Ovary (tissue), 10 donors: ENCODE results near the gene CEACAM8. TPM values are rescaled to one million over a fixed set of nuclear protein-coding genes. Genes with fewer than 3 reads are reported as not detected.
"Not testable (repeated sequence)": the region's sequence is repeated elsewhere in the genome, so short reads cannot be mapped to it uniquely, and the experiment has no call there.

Experiments used
- DNase-seq, 5 donors: peaks; one replicate each; pipeline ENCODE4 v3.0.0-alpha.2; 2019 to 2020
- H3K27ac ChIP-seq, 2 donors: fragments of 200-600 bp; one replicate each; pipeline versions ENCODE4 v1.5.1 to v1.8.0; 2019 to 2022
- H3K27me3 ChIP-seq: fragments of 200-600 bp; one replicate; pipeline ENCODE4 v1.8.0; 2022
- H3K36me3 ChIP-seq: fragments of 200-600 bp; sonication (generic); one replicate; pipeline ENCODE4 v1.5.1; 2019
- H3K4me1 ChIP-seq: one replicate; pipeline ENCODE4 v1.8.1; 2013; ENCODE audit warnings: mild to moderate bottlenecking, moderate library complexity; ENCODE audit not compliant: insufficient read depth
- H3K4me3 ChIP-seq: fragments of 200-600 bp; sonication (generic); one replicate; pipeline ENCODE4 v1.5.1; 2017
- H3K9me3 ChIP-seq, 2 donors: fragments of 200-600 bp in 1 of 2; sonication (generic) in 1 of 2; one replicate each; pipeline versions ENCODE4 v1.5.1 to v1.8.1; 2013 to 2019; ENCODE audit warnings: mild to moderate bottlenecking in 1 of 2, moderate library complexity in 1 of 2
- EP300 ChIP-seq: sonication (generic); formaldehyde crosslinking; IDR thresholded peaks from one replicate; pipeline ENCODE4 v1.6.1; 2017; ENCODE audit warnings: antibody characterized with exemption
- POLR2A ChIP-seq: fragments of 450-650 bp; IDR thresholded peaks from one replicate; pipeline ENCODE4 v1.6.1; 2017; ENCODE audit warnings: antibody characterized with exemption, mild to moderate bottlenecking, moderate library complexity
- WGBS, 3 donors: extraction: QIAGEN DNeasy Blood & Tissue Kit in 1 of 3; methylation state at CpG; one replicate each; pipeline versions ENCODE4 v1.1.5 to v1.1.7; 2013 to 2017; 5-methylcytosine and 5-hydroxymethylcytosine counted together
- intact Hi-C, 4 donors: fragments of 100-400 bp; cut with DNase I; formaldehyde crosslinking; loops; one replicate each; pipeline versions ENCODE4 v1.11.0 to v1.15.1; 2022 to 2023
- long read RNA-seq, 3 donors: library from polyadenylated mRNA in 2 of 3; unstranded in 2 of 3; transcript quantifications; one replicate each; pipeline ENCODE4 v2.0.0 and lab custom pipeline, GENCODE V29; 2021 to 2026
- polyA plus RNA-seq, 2 donors: library from polyadenylated mRNA; stranded (reverse); fragments of 200-250 nt in 1 of 2; fragments of 350-450 nt in 1 of 2; fragmentation: Illumina TruSeq in 1 of 2; extraction: RNeasy Lipid Tissue Mini Kit (QIAGEN cat#74804) in 1 of 2; gene quantifications; one replicate each; pipeline ENCODE4 v1.2.3, GENCODE V29; 2013 to 2014
- total RNA-seq, 7 donors: library from RNA; depleted of rRNA in 2 of 7; stranded (reverse); fragments of >200 nt in 2 of 7; fragmentation: NEBNext Ultra II Directional in 3 of 7; extraction: Animal tissue kit (Norgen Biotek cat#: 25700) in 3 of 7; gene quantifications; one replicate each; pipeline versions ENCODE4 v1.1.0 to v1.2.4, GENCODE V29; 2016 to 2023
- TF ChIP-seq, protein P1 (sequence below), 3 donors: fragments of 450-650 bp in 2 of 3; fragments of 200-600 bp in 1 of 3; IDR thresholded peaks; one replicate each; pipeline versions ENCODE4 v1.5.1 to v1.8.0; 2016 to 2022; ENCODE audit warnings: antibody characterized with exemption in 3 of 3, mild to moderate bottlenecking in 1 of 3
- donor health status: DM: no; HTN: no; CAD: no; lungs with moderate emphysema.
- donor health status: DM: no; HTN: no; CAD: no.
- donor health status: Bipolar disorder and iron deficiency.
- donor health status: DM: yes; HTN: yes; CAD: no.
- donor health status: DM: no; HTN: no; CAD: no.
- donor health status: DM: yes; HTN: yes; CAD: no.

The CEACAM8 gene
- total RNA-seq, result not detected
- not detected for polyA plus RNA-seq
- long read RNA-seq, donor 1, result 0 reads
- long read RNA-seq, donor 2, result 0 reads
- long read RNA-seq, donor 3, result 0 reads

GRCh38 chr19:42594617-42595489 lies at the start of gene CEACAM8:
TSS of gene CEACAM8 (minus strand) at chr19:42594924. CDS start at chr19:42594828, 96 bp downstream.
- Histone ChIP-seq H3K4me1 (no peaks in the 10 kb centered on the region), H3K36me3 (no peaks in the 10 kb centered on the region), H3K27me3 (no peaks in the 10 kb centered on the region), H3K9me3 (no peaks in the 10 kb centered on the region), H3K27ac (no peak within 1 kb of the TSS), H3K4me3 (no peak within 1 kb of the TSS)
- TF ChIP-seq, protein P1, sequence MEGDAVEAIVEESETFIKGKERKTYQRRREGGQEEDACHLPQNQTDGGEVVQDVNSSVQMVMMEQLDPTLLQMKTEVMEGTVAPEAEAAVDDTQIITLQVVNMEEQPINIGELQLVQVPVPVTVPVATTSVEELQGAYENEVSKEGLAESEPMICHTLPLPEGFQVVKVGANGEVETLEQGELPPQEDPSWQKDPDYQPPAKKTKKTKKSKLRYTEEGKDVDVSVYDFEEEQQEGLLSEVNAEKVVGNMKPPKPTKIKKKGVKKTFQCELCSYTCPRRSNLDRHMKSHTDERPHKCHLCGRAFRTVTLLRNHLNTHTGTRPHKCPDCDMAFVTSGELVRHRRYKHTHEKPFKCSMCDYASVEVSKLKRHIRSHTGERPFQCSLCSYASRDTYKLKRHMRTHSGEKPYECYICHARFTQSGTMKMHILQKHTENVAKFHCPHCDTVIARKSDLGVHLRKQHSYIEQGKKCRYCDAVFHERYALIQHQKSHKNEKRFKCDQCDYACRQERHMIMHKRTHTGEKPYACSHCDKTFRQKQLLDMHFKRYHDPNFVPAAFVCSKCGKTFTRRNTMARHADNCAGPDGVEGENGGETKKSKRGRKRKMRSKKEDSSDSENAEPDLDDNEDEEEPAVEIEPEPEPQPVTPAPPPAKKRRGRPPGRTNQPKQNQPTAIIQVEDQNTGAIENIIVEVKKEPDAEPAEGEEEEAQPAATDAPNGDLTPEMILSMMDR (IDR thresholded peaks at IDR 0.05), result no peak
- TF ChIP-seq POLR2A (no peak), EP300 (no peak)
- WGBS, 3 donors, result 68 to 74% (median 72%) methylated on average over 10 of the region's 10 CpGs
- DNase-seq, result no peak
- intact Hi-C loops, result no loop called here

DNA sequence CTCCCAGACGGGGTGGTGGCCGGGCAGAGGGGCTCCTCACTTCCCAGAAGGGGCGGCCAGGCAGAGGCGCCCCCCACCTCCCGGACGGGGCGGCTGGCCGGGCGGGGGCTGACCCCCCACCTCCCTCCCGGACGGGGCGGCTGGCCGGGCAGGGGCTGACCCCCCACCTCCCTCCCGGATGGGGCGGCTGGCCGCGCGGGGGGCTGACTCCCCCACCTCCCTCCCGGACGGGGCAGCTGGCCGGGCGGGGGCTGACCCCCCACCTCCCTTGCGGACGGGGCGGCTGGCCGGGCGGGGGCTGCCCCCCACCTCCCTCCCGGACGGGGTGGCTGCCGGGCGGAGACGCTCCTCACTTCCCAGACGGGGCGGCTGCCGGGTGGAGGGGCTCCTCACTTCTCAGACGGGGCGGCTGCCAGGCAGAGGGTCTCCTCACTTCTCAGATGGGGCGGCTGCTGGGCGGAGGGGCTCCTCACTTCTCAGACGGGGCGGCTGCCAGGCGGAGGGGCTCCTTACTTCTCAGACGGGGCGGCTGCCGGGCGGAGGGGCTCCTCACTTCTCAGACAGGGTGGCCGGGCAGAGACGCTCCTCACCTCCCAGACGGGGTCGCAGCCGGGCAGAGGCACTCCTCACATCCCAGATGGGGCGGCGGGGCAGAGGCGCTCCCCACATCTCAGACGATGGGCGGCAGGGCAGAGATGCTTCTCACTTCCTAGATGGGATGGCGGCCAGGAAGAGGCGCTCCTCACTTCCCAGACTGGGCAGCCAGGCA lies 44.8 kb upstream of the CEACAM8 start:
- intact Hi-C loops, H3K4me3 ChIP-seq, DNase-seq, H3K27me3 ChIP-seq, H3K4me1 ChIP-seq, H3K36me3 ChIP-seq, H3K9me3 ChIP-seq, H3K27ac ChIP-seq: not testable (repeated sequence)
- 91 to 95% (median 94%) methylated on average over 23 to 53 of the region's 58 CpGs for WGBS, 3 donors

GRCh38 chr19:42635233-42635539 lies 40.5 kb upstream of the CEACAM8 start:
- H3K27me3 ChIP-seq, result no peaks in the 10 kb centered on the region
- TF ChIP-seq, protein P1 (IDR thresholded peaks at IDR 0.05), result no peak
- TF ChIP-seq EP300, result no peak
- TF ChIP-seq POLR2A, result no peak
- no peaks in the 10 kb centered on the region for H3K4me1 ChIP-seq
- H3K36me3 ChIP-seq, result no peaks in the 10 kb centered on the region
- intact Hi-C loops, result no loop called here
- no peak overlapping the region for H3K4me3 ChIP-seq
- no peak overlapping the region for H3K27ac ChIP-seq
- no peaks in the 10 kb centered on the region for H3K9me3 ChIP-seq
- no peak for DNase-seq
- WGBS, 3 donors, result 78 to 85% (median 79%) methylated on average over 1 of the region's 1 CpG

DNA sequence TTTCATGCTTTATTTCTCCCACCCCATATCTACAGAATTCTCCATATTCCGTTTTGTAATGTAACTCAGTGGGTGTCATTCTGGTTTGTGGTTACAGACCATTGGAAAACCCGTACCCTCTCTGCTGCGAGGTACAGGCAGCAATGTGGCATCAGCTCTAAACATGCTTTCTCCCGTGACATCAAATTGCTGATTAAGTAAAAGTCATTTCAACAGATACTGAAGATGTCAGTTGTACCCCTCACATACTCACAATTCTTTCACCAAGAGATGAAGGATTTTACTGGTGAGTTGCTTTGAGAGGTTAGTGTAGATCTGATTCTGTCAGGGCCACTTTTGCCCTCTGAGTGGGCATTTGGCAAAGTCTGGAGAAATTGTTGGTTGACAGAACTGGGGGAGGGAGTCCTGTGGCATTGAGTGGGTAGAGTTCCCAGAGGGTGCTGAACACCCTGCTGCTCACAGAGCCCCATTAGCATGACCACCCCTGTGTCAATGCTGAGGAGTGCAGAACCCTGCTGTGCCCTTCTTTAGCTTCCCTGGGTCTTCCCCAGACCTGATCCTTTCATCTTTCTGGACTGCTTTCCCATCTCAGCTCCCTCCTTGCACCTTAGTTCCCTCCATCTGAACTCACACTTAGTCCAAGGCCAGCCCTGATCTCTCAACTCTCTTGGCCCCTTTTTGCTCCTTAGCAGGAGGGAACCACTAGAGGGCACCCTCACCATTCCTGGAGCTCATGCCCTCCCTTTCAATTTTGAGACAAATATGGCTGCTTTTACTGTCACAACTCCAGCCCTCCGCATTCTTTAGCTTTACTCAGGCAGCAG lies 39.9 kb upstream of the CEACAM8 start:
- H3K27ac ChIP-seq, result no peak overlapping the region
- WGBS, 3 donors, result 72 to 82% (median 78%) methylated on average over 5 of the region's 5 CpGs
- H3K4me3 ChIP-seq, result no peak overlapping the region
- H3K36me3 ChIP-seq, result no peaks in the 10 kb centered on the region
- no peaks in the 10 kb centered on the region for H3K27me3 ChIP-seq
- intact Hi-C loops, result no loop called here
- TF ChIP-seq EP300, result no peak
- TF ChIP-seq, protein P1 (IDR thresholded peaks at IDR 0.05), result no peak
- no peak for TF ChIP-seq POLR2A
- no peaks in the 10 kb centered on the region for H3K4me1 ChIP-seq
- no peaks in the 10 kb centered on the region for H3K9me3 ChIP-seq
- no peak for DNase-seq
